GM18502 (cell line): Measurements from ENCODE around the gene BMPR1A.

Experiments used
- ATAC-seq: cut with Tn5 transposase; IDR thresholded peaks from one replicate; pipeline ENCODE4 v1.9.1; 2021; ENCODE audit warnings: mild to moderate bottlenecking; ENCODE audit not compliant: unreplicated experiment, poor library complexity

BMPR1A gene

GRCh38 chr10:86960003-86960862, 203.8 kb downstream of the BMPR1A start:
- peak; percentile 81 for ATAC-seq

GRCh38 chr10:86960863-86961434, 204.5 kb downstream of the BMPR1A start:
- ATAC-seq, result no peak

- no peak for ATAC-seq
Observed at GRCh38 chr10:86961481-86962091, 205.2 kb downstream of the BMPR1A start.

GRCh38 chr10:86962136-86962980, 205.9 kb downstream of the BMPR1A start:
- no peak for ATAC-seq

GRCh38 chr10:86962981-86963310, 206.5 kb downstream of the BMPR1A start:
- ATAC-seq, result no peak

- no peak for ATAC-seq
Observed at GRCh38 chr10:86963341-86963919, 207.0 kb downstream of the BMPR1A start.

- no peak for ATAC-seq
Observed at GRCh38 chr10:86964061-86964846, 207.8 kb downstream of the BMPR1A start.

GRCh38 chr10:86964847-86965190, 208.4 kb downstream of the BMPR1A start:
- ATAC-seq, result no peak

GRCh38 chr10:86965986-86966654, 209.7 kb downstream of the BMPR1A start:
- peak; percentile 43 for ATAC-seq

GRCh38 chr10:86967481-86967941, 211.1 kb downstream of the BMPR1A start:
- ATAC-seq, result no peak

- no peak for ATAC-seq
Observed at GRCh38 chr10:86968271-86968993, 212.0 kb downstream of the BMPR1A start, which contains the start of gene ADIRF. Gene ADIRF (plus strand): TSS chr10:86968482. CDS start chr10:86968545, 63 bp downstream.

- no peak for ATAC-seq
Observed at GRCh38 chr10:86968994-86969355, 212.6 kb downstream of the BMPR1A start.

- ATAC-seq, result no peak
Observed at GRCh38 chr10:86969421-86970041, 213.1 kb downstream of the BMPR1A start.

- no peak for ATAC-seq
Observed at GRCh38 chr10:86970162-86970981, 214.0 kb downstream of the BMPR1A start.

GRCh38 chr10:86970982-86971231, 214.5 kb downstream of the BMPR1A start:
- ATAC-seq, result no peak

GRCh38 chr10:86971232-86971991, 215.0 kb downstream of the BMPR1A start:
- peak; percentile 80 for ATAC-seq
